Activated T-cell treated with anti-CD3 and anti-CD28 coated beads for 48 hours (primary cell): ENCODE measurements around the gene SCN1A.
"Not testable (repeated sequence)": the region's sequence is repeated elsewhere in the genome, so short reads cannot be mapped to it uniquely, and the experiment has no call there.

ENCODE experiments used
- DNase-seq: peaks from one replicate; pipeline ENCODE4 v3.0.0-alpha.2; 2020; ENCODE audit warnings: low read depth

Gene SCN1A

DNA sequence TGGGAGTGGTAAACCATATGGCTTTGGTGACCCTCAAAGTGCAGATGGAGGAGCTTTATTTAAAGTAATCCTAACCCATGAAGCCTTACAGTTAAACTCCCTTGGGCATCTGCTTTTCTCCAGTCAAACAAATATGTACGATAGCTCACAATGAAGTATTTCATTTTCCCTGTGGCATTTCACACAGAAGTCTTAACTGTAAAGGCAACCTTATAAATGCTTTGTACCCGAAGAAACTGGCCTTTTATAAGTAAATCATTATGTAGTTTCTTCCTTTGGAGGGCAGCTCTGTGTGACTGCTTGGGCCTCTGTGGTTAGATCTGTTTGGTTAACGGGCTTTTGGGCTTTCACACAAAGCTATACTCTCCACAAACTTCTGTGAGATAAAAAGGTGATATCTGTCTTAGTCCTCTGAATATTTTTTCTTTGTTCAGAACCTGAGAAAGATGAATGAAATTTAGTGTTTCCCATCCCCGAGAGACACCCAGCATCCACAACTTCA, 46.6 kb downstream of the SCN1A start:
- no peak for DNase-seq

DNA sequence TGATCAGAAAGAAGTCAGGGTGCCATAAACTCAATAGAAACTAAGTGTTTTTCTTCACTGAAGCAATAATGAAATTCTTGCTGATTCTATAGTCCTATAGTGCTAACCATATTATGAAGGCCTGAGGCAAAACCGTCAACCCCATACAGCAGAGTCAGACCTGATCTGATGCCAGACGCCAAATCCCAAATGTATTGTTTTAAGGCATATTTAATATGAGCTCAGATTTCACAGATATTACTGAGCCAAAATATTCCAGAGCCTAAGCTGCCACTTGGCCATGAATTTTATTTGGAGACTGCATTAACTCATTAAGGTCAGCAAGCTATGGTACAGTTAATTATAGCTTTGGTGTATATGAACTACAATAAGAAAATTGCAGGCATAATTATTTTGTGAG, 53.4 kb downstream of the SCN1A start:
- no peak for DNase-seq

DNA sequence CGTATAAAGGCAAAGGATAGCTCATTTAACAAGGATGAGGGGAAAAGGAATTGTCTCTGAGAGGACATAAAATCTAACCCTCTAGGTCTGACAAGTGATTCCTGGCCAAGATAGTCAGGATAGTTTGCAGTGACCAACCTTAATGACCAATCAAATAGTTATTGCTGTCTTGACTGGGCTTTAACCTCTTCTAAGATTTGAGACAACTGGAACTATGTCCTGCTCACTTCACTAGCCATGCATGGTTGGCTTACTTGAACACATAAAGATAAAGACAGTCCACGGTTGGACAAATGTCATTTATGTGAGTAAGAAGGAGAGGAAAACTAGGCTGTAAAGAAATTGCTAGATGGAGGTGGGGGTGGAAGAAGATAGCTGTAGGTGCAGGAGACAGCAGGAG, 53.8 kb downstream of the SCN1A start:
- no peak for DNase-seq

DNA sequence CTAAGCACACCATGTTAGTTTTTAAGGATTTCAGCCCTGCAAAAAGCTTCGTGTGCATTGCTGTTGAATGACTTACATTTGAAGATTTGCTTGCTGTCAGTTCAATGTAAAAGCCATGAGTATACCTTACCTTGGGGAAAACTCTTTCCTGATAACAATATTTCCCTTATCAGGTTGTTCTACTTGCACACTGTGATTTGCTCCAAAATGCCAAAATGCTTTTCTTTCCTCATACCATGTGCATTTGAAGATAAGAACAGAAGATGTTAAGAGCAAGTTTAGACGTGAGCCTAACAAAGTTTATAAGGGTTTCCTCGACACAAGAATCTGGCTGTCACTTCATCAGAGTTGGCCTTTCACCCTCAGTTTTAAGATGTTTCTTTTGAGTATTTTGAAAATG, 57.6 kb downstream of the SCN1A start:
- no peak for DNase-seq

GRCh38 chr2:166068981-166069380, 58.8 kb downstream of the SCN1A start:
- DNase-seq, result no peak

- no peak for DNase-seq
These were observed 60.6 kb downstream of the SCN1A start for GRCh38 chr2:166067229-166067628.

DNA sequence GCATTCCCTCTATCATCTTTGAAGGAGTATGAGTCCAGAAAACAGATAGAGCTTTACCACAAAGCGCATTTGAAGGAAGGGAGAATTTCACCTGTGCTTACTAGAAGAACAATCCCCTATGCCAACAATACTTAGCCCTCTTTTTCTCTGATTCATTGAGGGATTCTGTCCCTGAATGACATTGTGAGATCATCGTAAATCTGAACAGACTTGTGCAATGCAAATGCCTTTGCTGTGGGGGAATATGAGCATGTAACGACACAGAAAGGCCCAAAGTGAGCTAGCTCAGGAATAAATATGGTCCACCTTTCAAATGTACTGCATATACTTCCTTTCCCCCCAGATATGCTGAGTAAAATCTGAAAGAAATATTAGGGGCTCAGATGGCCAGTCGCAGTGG, 67.6 kb downstream of the SCN1A start:
- no peak for DNase-seq

- no peak for DNase-seq
These were observed 70.3 kb downstream of the SCN1A start for GRCh38 chr2:166057370-166058164.

GRCh38 chr2:166044853-166045483, 82.9 kb downstream of the SCN1A start:
- no peak for DNase-seq

DNA sequence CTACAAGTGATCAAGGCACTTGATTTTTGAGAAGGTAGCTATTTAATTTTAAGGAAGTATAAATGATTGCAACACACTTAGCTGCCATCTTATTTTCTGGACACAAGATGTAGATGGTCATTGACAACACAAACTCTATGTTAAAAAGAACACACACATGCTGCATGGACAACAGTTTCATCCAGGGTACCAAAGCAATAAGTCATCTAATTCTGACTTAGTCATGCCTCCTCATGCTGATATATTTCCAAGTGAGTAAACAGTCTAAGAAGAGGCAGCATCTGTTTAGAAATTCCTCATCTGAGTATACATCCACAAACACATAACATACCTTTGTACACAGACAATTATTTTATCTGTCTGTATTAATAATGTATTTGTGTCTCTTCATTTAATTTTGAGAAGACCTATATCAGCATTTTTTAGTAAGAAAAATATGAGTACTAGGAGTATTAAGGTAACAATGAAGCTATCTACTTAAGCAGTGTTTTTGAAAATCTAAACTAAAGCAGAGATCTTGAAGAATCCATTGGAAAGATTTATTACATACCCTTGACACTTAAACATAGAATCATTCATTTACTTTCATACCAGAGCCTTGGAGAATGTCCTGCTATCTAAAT, 84.9 kb downstream of the SCN1A start:
- DNase-seq, result no peak

- DNase-seq, result no peak
These were observed 85.5 kb downstream of the SCN1A start for GRCh38 chr2:166042356-166042755.

GRCh38 chr2:166041613-166042012, 86.2 kb downstream of the SCN1A start:
- DNase-seq, result no peak

DNA sequence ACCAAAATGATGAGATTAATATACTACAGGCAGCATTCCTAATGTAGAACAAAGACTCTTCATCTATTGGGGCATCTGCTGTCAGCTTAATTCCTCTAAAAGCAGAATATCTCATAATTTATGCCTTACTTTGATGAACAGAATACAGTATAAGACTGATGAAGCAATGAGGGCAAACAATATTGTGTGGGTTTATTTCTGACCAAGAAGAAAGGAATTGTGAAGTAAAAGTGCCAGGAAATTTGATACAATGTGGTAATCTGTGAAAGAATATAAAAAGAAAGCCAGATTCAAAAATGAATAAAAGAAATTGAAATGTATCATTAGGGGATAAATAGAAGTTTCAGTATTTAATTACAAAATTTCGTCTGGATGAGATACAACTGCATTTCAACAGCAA, 95.5 kb downstream of the SCN1A start:
- no peak for DNase-seq

GRCh38 chr2:166031054-166031453, 96.8 kb downstream of the SCN1A start:
- DNase-seq, result no peak

DNA sequence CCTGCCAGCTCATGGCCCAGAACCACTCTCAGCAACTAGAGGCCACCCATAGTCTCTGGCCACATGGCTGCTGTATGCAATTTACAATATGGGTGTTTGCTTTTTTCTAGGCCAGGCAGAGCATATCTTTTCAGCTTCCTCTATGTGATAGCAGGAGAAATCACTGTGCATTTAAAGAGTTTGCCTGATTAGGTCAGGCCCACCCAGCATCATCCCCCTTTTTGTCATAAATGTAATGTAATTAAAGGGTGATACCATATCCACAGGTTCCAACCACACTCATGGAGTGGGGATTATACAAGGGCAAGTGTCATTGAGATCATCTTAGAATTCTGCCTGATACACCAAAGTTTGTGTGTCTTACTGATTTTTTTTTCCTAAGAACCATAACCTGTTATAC, 102.5 kb downstream of the SCN1A start:
- no peak for DNase-seq

- no peak for DNase-seq
These were observed 110.6 kb downstream of the SCN1A start for GRCh38 chr2:166017208-166017607.

GRCh38 chr2:166013878-166014277, 113.9 kb downstream of the SCN1A start:
- no peak for DNase-seq

DNA sequence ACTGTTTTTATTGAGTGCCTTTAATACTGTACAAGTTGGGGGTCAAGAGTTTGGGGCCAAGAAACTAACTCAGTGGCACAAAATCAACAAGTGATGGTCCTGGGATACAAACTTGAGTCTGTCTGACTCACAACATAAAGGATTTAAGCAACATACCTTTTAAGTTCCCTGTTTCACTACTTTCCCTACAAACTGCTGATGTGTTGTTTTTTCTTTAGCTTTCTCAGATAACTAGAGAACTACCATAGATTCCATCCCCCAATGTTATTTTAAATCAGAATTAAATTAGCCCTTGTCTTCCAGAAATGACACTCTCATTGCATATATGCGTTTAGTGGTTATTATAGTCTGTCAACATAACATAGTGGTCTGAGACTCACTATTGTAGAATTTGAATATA, 116.2 kb downstream of the SCN1A start:
- no peak for DNase-seq

- DNase-seq, result no peak
These were observed 127.4 kb downstream of the SCN1A start for GRCh38 chr2:166000401-166000800.

GRCh38 chr2:165990846-165991245, 137.0 kb downstream of the SCN1A start:
- no peak for DNase-seq

- DNase-seq, result no peak
These were observed 138.0 kb downstream of the SCN1A start for GRCh38 chr2:165989851-165990250.

- DNase-seq, result no peak
These were observed 142.7 kb downstream of the SCN1A start for GRCh38 chr2:165985120-165985519.

DNA sequence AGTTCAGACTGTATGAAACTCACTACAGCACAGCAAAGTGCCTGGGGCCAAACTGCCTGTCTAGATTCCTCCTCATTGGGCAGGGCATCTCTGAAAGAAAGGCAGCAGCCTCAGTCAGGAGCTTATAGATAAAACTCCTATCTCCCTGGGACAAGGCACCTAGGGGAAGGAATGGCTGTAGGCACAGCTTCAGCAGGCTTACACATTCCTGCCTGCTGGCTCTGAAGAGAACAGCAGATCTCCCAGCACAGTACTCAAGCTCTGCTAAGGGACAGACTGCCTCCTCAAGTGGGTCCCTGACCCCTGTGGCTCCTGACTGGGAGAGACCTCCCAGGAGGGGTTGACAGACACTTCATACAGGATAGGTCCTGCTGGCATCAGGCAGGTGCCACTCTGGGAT, 155.7 kb downstream of the SCN1A start:
- not testable (repeated sequence) for DNase-seq
